Effector memory CD4-positive, alpha-beta T cell (primary cell): ENCODE results near the gene CD300E.
"Not testable (repeated sequence)": the region's sequence is repeated elsewhere in the genome, so short reads cannot be mapped to it uniquely, and the experiment has no call there.

Source experiments
- DNase-seq, 3 donors: peaks; one replicate each; pipeline ENCODE4 v3.0.0-alpha.2; 2020
- H3K27ac ChIP-seq: 2 replicates; pipeline ENCODE4 v1.7.0; 2013; ENCODE audit warnings: mild to moderate bottlenecking, low read length, moderate library complexity; ENCODE audit not compliant: insufficient read depth, poor library complexity, severe bottlenecking
- H3K27me3 ChIP-seq: replicated peaks from 2 replicates; pipeline ENCODE4 v1.7.0; 2013; ENCODE audit warnings: mild to moderate bottlenecking, low read length; ENCODE audit not compliant: insufficient read depth, control insufficient read depth, poor library complexity, severe bottlenecking
- H3K36me3 ChIP-seq: 2 replicates; pipeline ENCODE4 v1.7.0; 2013; ENCODE audit warnings: mild to moderate bottlenecking, low read length, moderate library complexity; ENCODE audit not compliant: control insufficient read depth, insufficient read depth
- H3K4me1 ChIP-seq: 2 replicates; pipeline ENCODE4 v1.7.0; 2013; ENCODE audit warnings: low read length, mild to moderate bottlenecking; ENCODE audit not compliant: control insufficient read depth, insufficient read depth, poor library complexity, severe bottlenecking
- H3K4me3 ChIP-seq: 2 replicates; pipeline ENCODE4 v1.7.0; 2013; ENCODE audit warnings: low read length, low read depth, mild to moderate bottlenecking; ENCODE audit not compliant: insufficient read depth, poor library complexity, severe bottlenecking
- H3K9me3 ChIP-seq: 2 replicates; pipeline ENCODE4 v1.7.0; 2013; ENCODE audit warnings: mild to moderate bottlenecking, low read length, moderate library complexity; ENCODE audit not compliant: control insufficient read depth

Gene CD300E

GRCh38 chr17:74585711-74586110 is 37.8 kb downstream of the CD300E start:
- Histone ChIP-seq H3K27me3 (no peaks in the 10 kb centered on the region), H3K9me3 (no peaks in the 10 kb centered on the region), H3K4me3 (no peak overlapping the region)

GRCh38 chr17:74584292-74585060 is 39.1 kb downstream of the CD300E start:
- Histone ChIP-seq H3K4me1 (peaks cover 6% of the 10 kb centered on the region), H3K36me3 (no peaks in the 10 kb centered on the region), H3K9me3 (no peaks in the 10 kb centered on the region), H3K4me3 (no peak overlapping the region), H3K27me3 (no peaks in the 10 kb centered on the region), H3K27ac (no peak overlapping the region)
- no peak for DNase-seq

More at GRCh38 chr17:74585711-74586110, 37.8 kb downstream of the CD300E start:
- no peak for DNase-seq
- no peaks in the 10 kb centered on the region for H3K4me1 ChIP-seq
- H3K27ac ChIP-seq, result no peak overlapping the region
- H3K36me3 ChIP-seq, result no peaks in the 10 kb centered on the region

- DNase-seq, result no peak
- Histone ChIP-seq H3K4me1 (peaks cover 6% of the 10 kb centered on the region), H3K27me3 (no peaks in the 10 kb centered on the region), H3K4me3 (no peak overlapping the region), H3K27ac (no peak overlapping the region), H3K9me3 (no peaks in the 10 kb centered on the region), H3K36me3 (no peaks in the 10 kb centered on the region)
These were observed 40.9 kb downstream of the CD300E start for GRCh38 chr17:74582633-74583032.

GRCh38 chr17:74579900-74580299 is 43.6 kb downstream of the CD300E start:
- no peaks in the 10 kb centered on the region for H3K36me3 ChIP-seq
- no peak for DNase-seq
- H3K9me3 ChIP-seq, result no peaks in the 10 kb centered on the region
- H3K4me1 ChIP-seq, result peaks cover 6% of the 10 kb centered on the region
- no peak overlapping the region for H3K27ac ChIP-seq
- no peaks in the 10 kb centered on the region for H3K27me3 ChIP-seq
- H3K4me3 ChIP-seq, result no peak overlapping the region

DNA sequence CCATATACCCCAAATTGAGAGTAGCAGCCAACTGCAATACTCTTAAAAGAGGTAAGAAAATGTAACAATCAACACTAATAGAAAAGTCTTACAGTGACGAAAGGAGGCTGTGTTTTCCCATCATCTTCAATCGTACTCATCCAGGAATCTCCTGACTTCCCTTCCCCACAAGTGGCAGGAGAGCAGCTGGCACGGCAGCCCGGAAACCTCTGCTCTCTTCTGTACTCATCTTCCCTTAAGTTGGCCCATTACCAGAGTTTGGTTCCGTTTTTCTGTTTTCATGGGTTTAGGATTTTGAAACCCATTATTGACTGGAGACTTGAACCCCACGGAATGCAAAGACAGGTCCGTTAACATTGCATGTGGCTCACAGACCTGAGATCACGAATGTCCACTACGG is 44.6 kb downstream of the CD300E start:
- H3K27me3 ChIP-seq, result no peaks in the 10 kb centered on the region
- H3K9me3 ChIP-seq, result no peaks in the 10 kb centered on the region
- H3K27ac ChIP-seq, result no peak overlapping the region
- H3K4me3 ChIP-seq, result no peak overlapping the region
- peaks cover 6% of the 10 kb centered on the region for H3K4me1 ChIP-seq
- no peak for DNase-seq
- H3K36me3 ChIP-seq, result no peaks in the 10 kb centered on the region

- Histone ChIP-seq H3K4me1 (peaks cover 1% of the 10 kb centered on the region), H3K9me3 (no peaks in the 10 kb centered on the region), H3K36me3 (no peaks in the 10 kb centered on the region), H3K4me3 (no peak overlapping the region), H3K27me3 (no peaks in the 10 kb centered on the region), H3K27ac (no peak overlapping the region)
- DNase-seq, result no peak
These were observed 48.9 kb downstream of the CD300E start for GRCh38 chr17:74574489-74575142.

DNA sequence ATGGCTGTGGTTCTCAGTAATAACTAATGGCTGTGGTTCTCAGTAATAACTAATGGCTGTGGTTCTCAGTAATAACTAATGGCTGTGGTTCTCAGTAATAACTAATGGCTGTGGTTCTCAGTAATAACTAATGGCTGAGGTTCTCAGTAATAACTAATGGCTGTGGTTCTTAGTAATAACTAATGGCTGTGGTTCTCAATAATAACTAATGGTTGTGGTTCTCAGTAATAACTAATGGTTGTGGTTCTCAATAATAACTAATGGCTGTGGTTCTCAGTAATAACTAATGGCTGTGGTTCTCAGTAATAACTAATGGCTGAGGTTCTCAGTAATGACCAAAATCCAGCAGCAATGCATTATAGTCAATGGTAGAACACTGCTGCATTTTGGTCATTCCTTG is 49.9 kb downstream of the CD300E start:
- not testable (repeated sequence) for H3K4me1 ChIP-seq, H3K4me3 ChIP-seq, H3K9me3 ChIP-seq, H3K27ac ChIP-seq, H3K27me3 ChIP-seq, DNase-seq, H3K36me3 ChIP-seq

- no peaks in the 10 kb centered on the region for H3K27me3 ChIP-seq
- H3K4me3 ChIP-seq, result no peak overlapping the region
- no peak for DNase-seq
- H3K9me3 ChIP-seq, result no peaks in the 10 kb centered on the region
- no peak overlapping the region for H3K27ac ChIP-seq
- no peaks in the 10 kb centered on the region for H3K36me3 ChIP-seq
- no peaks in the 10 kb centered on the region for H3K4me1 ChIP-seq
These were observed 50.4 kb downstream of the CD300E start for GRCh38 chr17:74573169-74573568.

GRCh38 chr17:74571621-74572270 is 51.8 kb downstream of the CD300E start:
- H3K27ac ChIP-seq, result no peak overlapping the region
- no peaks in the 10 kb centered on the region for H3K9me3 ChIP-seq
- no peak for DNase-seq
- no peak overlapping the region for H3K4me3 ChIP-seq
- no peaks in the 10 kb centered on the region for H3K4me1 ChIP-seq
- H3K27me3 ChIP-seq, result no peaks in the 10 kb centered on the region
- H3K36me3 ChIP-seq, result no peaks in the 10 kb centered on the region
